ENCODE results near the gene HS3ST3B1. TPM values are rescaled to one million over a fixed set of nuclear protein-coding genes. Genes with fewer than 3 reads are reported as not detected.

The HS3ST3B1 gene
- total RNA-seq, 4 donors from 2014 or later: 0.10 to 4.0 (median 0.82) TPM

DNA sequence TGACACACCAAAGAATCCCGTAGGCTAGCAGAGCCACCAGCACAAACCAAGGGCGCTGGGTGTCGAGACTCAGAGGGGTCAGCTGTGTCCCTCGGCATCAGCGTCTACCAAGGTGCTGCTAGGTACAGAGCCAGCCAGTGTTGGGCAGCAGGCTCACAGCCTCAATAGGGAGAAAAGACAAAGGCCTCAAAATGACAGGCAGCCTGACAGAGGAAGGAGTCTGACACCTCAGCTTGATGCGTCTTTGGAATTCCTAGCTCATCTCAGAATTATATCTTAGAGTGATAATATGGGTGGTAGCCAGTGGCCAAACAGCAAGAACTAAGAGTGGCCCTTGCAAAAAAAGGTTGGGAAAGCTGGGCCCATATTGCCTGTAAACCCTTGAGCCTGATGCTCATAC is 45.9 kb downstream of the HS3ST3B1 start:
- Histone ChIP-seq H3K27me3 (no peaks in the 10 kb centered on the region), H3K4me3 (no peak overlapping the region), H3K27ac (no peak overlapping the region), H3K4me1 (no peaks in the 10 kb centered on the region), H3K36me3 (no peaks in the 10 kb centered on the region), H3K9me3 (no peaks in the 10 kb centered on the region)
- ATAC-seq: no peak
- no peak for TF ChIP-seq POLR2A (IDR thresholded peaks at IDR 0.05)
- TF ChIP-seq, protein P1, sequence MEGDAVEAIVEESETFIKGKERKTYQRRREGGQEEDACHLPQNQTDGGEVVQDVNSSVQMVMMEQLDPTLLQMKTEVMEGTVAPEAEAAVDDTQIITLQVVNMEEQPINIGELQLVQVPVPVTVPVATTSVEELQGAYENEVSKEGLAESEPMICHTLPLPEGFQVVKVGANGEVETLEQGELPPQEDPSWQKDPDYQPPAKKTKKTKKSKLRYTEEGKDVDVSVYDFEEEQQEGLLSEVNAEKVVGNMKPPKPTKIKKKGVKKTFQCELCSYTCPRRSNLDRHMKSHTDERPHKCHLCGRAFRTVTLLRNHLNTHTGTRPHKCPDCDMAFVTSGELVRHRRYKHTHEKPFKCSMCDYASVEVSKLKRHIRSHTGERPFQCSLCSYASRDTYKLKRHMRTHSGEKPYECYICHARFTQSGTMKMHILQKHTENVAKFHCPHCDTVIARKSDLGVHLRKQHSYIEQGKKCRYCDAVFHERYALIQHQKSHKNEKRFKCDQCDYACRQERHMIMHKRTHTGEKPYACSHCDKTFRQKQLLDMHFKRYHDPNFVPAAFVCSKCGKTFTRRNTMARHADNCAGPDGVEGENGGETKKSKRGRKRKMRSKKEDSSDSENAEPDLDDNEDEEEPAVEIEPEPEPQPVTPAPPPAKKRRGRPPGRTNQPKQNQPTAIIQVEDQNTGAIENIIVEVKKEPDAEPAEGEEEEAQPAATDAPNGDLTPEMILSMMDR (IDR thresholded peaks at IDR 0.05 in 4 of 5, conservative IDR thresholded peaks at IDR 0.05 in 1 of 5): no peak
- no peak for DNase-seq
- in situ Hi-C loops (cut with MboI; ENCODE audit: low sequenced_read_pairs in 4 of 4) (no loop called here), intact Hi-C loops (cut with DNase I; ENCODE audit: low total_unique reads) (no loop called here)

DNA sequence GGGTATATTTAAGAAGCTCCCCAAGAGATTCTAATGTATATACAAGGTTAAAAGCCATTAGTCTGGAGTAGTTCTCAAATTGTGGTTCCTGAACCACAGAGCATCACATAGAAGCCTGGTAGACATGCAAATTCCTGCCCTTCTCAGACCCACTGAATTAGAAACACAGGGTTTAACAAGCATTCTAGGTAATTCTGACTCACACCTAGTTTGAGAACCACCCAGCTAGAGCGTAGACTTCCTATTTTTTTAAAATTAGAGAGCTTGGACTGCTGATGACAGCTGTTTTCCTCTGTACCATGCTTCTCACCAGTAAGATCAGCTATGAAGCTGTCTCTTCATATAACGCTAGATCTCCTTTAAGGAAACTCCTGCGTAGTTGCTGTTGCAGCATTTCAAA is 50.6 kb downstream of the HS3ST3B1 start:
- no peaks in the 10 kb centered on the region for H3K27me3 ChIP-seq
- no peak overlapping the region for H3K4me3 ChIP-seq
- in situ Hi-C loops (cut with MboI; ENCODE audit: low sequenced_read_pairs in 4 of 4): no loop called here
- TF ChIP-seq POLR2A (IDR thresholded peaks at IDR 0.05): no peak
- TF ChIP-seq, protein P1 (IDR thresholded peaks at IDR 0.05 in 4 of 5, conservative IDR thresholded peaks at IDR 0.05 in 1 of 5): no peak
- DNase-seq (no peak), ATAC-seq (no peak)
- no peaks in the 10 kb centered on the region for H3K36me3 ChIP-seq
- no peaks in the 10 kb centered on the region for H3K4me1 ChIP-seq
- no peaks in the 10 kb centered on the region for H3K9me3 ChIP-seq
- intact Hi-C loops (cut with DNase I; ENCODE audit: low total_unique reads): no loop called here
- H3K27ac ChIP-seq: no peak overlapping the region

DNA sequence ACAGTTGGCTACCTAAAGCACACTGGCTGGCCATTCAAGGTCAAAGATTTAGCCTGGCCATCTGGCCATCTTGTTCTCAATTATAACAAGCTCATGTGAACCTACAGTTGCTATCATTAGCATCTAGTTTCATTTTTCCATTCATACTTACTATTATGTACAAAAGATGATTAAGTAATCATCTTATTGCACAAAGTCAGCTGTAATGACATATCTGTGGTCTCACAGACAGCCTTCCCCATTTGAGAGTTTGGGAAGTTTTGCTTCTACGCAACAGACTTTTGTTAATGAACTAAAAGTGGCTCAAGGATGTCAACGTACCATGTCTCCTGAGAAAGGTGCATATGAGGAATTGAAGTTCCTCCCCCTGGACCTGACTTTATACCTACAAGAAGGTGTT is 51.3 kb downstream of the HS3ST3B1 start:
- Histone ChIP-seq H3K27ac (no peak overlapping the region), H3K4me1 (no peaks in the 10 kb centered on the region), H3K4me3 (no peak overlapping the region), H3K36me3 (no peaks in the 10 kb centered on the region), H3K9me3 (no peaks in the 10 kb centered on the region), H3K27me3 (no peaks in the 10 kb centered on the region)
- intact Hi-C loops (cut with DNase I; ENCODE audit: low total_unique reads): no loop called here
- DNase-seq: no peak
- in situ Hi-C loops (cut with MboI; ENCODE audit: low sequenced_read_pairs in 4 of 4): no loop called here
- ATAC-seq: no peak
- TF ChIP-seq POLR2A (IDR thresholded peaks at IDR 0.05): no peak
- TF ChIP-seq, protein P1 (IDR thresholded peaks at IDR 0.05 in 4 of 5, conservative IDR thresholded peaks at IDR 0.05 in 1 of 5): no peak

DNA sequence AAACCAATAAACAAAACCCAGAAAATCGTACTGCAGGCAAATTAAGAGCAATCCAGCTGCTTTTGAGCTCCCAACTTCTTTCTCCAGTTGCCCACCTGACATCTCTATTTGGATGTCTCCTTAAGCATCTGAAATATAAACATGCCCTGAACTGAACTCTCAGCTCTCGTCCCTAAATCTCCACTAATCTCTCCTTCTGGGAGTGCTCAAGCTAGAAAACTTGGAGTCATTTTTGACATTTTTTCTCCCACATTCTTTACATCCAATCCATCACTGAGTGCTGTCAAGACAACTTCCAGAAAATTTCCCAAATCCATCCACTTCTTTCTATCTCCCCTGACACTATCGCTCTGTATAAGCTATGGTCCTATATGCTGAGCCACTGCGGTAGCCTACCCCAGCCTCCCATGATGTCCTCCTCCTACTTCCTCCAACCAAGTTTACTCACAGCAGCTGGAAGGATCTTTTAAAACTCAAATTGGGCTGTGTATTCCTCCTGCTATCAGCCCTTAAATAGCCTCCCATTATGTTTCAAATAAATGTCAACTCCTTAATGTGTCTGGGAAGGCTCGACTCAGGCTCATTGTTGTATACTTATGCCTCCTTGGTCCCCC is 53.1 kb downstream of the HS3ST3B1 start:
- Histone ChIP-seq H3K27ac (no peak overlapping the region), H3K4me1 (no peaks in the 10 kb centered on the region), H3K4me3 (no peak overlapping the region), H3K36me3 (no peaks in the 10 kb centered on the region), H3K9me3 (no peaks in the 10 kb centered on the region), H3K27me3 (no peaks in the 10 kb centered on the region)
- no peak for ATAC-seq
- intact Hi-C loops (cut with DNase I; ENCODE audit: low total_unique reads): no loop called here
- TF ChIP-seq, protein P1 (IDR thresholded peaks at IDR 0.05 in 4 of 5, conservative IDR thresholded peaks at IDR 0.05 in 1 of 5): no peak
- no peak for TF ChIP-seq POLR2A (IDR thresholded peaks at IDR 0.05)
- in situ Hi-C loops (cut with MboI; ENCODE audit: low sequenced_read_pairs in 4 of 4): no loop called here
- DNase-seq: no peak

DNA sequence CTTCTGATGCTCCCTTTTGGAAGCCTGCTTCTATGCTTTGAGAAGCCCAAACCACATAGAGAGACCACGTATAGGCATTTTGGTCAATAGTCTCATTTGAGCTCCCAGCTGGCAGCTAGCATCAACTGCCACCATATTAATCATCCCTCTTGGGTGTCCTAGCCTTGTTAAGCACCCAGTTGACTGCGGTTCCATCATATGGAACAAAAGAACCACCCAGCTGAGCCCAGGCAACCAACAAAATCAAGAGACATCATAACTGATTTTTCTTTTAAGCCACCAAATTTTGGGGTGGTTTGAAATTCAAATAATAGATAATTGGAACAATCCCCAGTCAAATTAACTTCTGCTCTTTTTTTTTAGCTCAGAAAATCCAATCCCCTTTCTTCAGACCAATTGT is 53.9 kb downstream of the HS3ST3B1 start:
- in situ Hi-C loops (cut with MboI; ENCODE audit: low sequenced_read_pairs in 4 of 4): no loop called here
- Histone ChIP-seq H3K9me3 (no peaks in the 10 kb centered on the region), H3K27ac (no peak overlapping the region), H3K4me3 (no peak overlapping the region), H3K27me3 (no peaks in the 10 kb centered on the region), H3K36me3 (no peaks in the 10 kb centered on the region), H3K4me1 (no peaks in the 10 kb centered on the region)
- DNase-seq (no peak), ATAC-seq (no peak)
- TF ChIP-seq, protein P1 (IDR thresholded peaks at IDR 0.05 in 4 of 5, conservative IDR thresholded peaks at IDR 0.05 in 1 of 5): no peak
- no peak for TF ChIP-seq POLR2A (IDR thresholded peaks at IDR 0.05)
- intact Hi-C loops (cut with DNase I; ENCODE audit: low total_unique reads): no loop called here
